Activated CD4-positive, alpha-beta T cell treated with anti-CD3 and anti-CD28 coated beads, Interleukin-2, amount 10 ng/mL, durations not matched to agents 7 days and 5 days (primary cell): ENCODE measurements around the gene RPL22. TPM values are rescaled to one million over a fixed set of nuclear protein-coding genes. Genes with fewer than 3 reads are reported as not detected.

Experiments
- CTCF ChIA-PET: fragments of 350-600 bp; sonication (Branson Sonifier 250); formaldehyde crosslinking; loops from one replicate; lab custom pipeline; 2021; ENCODE audit warnings: antibody characterized with exemption; lab: Charles Lee
- POLR2A ChIA-PET: fragments of 350-600 bp; sonication (Branson Sonifier 250); formaldehyde crosslinking; loops from one replicate; lab custom pipeline; 2021; ENCODE audit warnings: antibody characterized with exemption; lab: Charles Lee
- DNase-seq: peaks from one replicate; pipeline ENCODE4 v3.0.0-alpha.2; 2020
- H3K27ac Mint-ChIP-seq: one replicate; pipeline ENCODE4 v1.8.0; 2021; ENCODE audit warnings: mild to moderate bottlenecking, moderate library complexity, mixed read lengths
- H3K27me3 Mint-ChIP-seq: one replicate; pipeline ENCODE4 v1.8.0; 2021; ENCODE audit warnings: mixed read lengths
- H3K36me3 Mint-ChIP-seq: one replicate; pipeline ENCODE4 v1.8.0; 2021; ENCODE audit warnings: low read depth, mixed read lengths
- H3K4me1 Mint-ChIP-seq: one replicate; pipeline ENCODE4 v1.8.0; 2021; ENCODE audit warnings: mixed read lengths
- H3K4me3 Mint-ChIP-seq: one replicate; pipeline ENCODE4 v1.8.0; 2021; ENCODE audit warnings: mild to moderate bottlenecking, moderate library complexity, mixed read lengths
- H3K9me3 Mint-ChIP-seq: one replicate; pipeline ENCODE4 v1.8.0; 2021; ENCODE audit warnings: mixed read lengths
- total RNA-seq, 2 experiments: library from RNA; stranded (reverse); gene quantifications; one replicate each; pipeline ENCODE4 v1.2.3, GENCODE V29; 2021

Gene RPL22
- total RNA-seq, 2 experiments from 2014 or later, result 328 to 370 TPM

GRCh38 chr1:6185151-6185550 lies 14.2 kb downstream of the RPL22 start:
- H3K4me1 Mint-ChIP-seq, result peaks cover 23% of the 10 kb centered on the region
- H3K36me3 Mint-ChIP-seq, result peaks cover 35% of the 10 kb centered on the region
- DNase-seq, result no peak
- no peak overlapping the region for H3K4me3 Mint-ChIP-seq
- no peaks in the 10 kb centered on the region for H3K9me3 Mint-ChIP-seq
- peaks cover 16% of the 10 kb centered on the region for H3K27me3 Mint-ChIP-seq
- no peak overlapping the region for H3K27ac Mint-ChIP-seq
- ChIA-PET CTCF (interaction anchor here (1.5 kb wide), 1 partner anchor 9 kb away, joined by 3 read pairs; no protein-coding TSS in a partner anchor), POLR2A (no interaction called here)

- Mint-ChIP-seq H3K27me3 (peaks cover 16% of the 10 kb centered on the region), H3K36me3 (peaks cover 32% of the 10 kb centered on the region), H3K27ac (peak overlapping the region; percentile 25), H3K4me1 (peaks cover 20% of the 10 kb centered on the region), H3K9me3 (no peaks in the 10 kb centered on the region), H3K4me3 (no peak overlapping the region)
- ChIA-PET CTCF (interaction anchor here (1.5 kb wide), 2 partner anchors 10 to 14 kb away, joined by 3 to 4 read pairs; no protein-coding TSS in a partner anchor), POLR2A (interaction anchor here (0.8 kb wide), 1 partner anchor 59 kb away, joined by 3 read pairs; no protein-coding TSS in a partner anchor)
- no peak for DNase-seq
Observed at GRCh38 chr1:6184083-6184783, 15.2 kb downstream of the RPL22 start.

DNA sequence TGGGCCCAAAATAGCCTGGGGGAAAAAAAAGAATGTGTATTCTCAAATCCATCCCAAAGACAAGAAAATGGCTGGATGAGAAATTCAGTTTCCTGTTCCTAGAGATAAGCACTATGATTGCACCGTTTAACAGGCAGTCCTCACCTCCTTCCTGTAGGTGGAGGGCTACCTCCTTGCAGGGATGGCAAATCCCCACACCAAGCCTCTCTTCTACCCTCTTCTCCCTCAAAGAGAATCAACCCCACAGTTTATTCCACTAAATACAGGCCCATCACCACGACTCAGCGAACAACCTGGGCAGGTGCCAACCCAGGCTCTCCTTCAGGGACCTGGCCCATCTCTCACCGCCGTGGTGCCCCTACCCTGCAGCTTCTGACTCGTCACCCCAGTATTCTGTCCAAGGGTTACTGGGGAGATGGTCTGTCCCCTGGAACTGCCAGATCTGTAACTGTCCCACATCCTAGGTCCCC lies 15.8 kb downstream of the RPL22 start:
- Mint-ChIP-seq H3K4me3 (no peak overlapping the region), H3K9me3 (no peaks in the 10 kb centered on the region), H3K36me3 (peaks cover 28% of the 10 kb centered on the region), H3K4me1 (peaks cover 18% of the 10 kb centered on the region), H3K27ac (no peak overlapping the region), H3K27me3 (peaks cover 20% of the 10 kb centered on the region)
- DNase-seq, result no peak
- POLR2A ChIA-PET, result no interaction called here
- CTCF ChIA-PET, result interaction anchor here (1.5 kb wide), 1 partner anchor 15 kb away, joined by 4 read pairs; no protein-coding TSS in a partner anchor

DNA sequence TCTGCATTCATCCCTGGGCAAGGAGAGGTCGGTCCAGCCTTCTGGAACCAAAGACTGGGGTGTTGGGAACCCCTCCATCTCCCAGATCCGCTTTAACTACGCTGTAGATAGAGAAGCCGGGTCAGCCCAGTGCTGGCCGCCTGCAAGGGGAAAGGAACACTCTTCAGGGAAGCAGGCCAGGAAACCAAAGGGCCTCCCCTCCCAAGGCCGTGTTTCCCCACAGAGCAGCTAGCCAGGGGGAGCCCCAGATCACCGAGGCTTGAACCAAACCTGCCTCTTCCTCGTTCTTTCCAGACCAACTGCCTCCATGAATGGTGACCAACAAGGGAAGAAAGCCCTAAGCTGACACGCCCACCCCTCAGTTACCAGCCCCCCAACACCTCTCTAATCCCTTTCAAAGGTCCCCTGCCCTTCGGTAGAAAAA lies 18.0 kb downstream of the RPL22 start:
- Mint-ChIP-seq H3K9me3 (no peaks in the 10 kb centered on the region), H3K36me3 (peaks cover 17% of the 10 kb centered on the region), H3K27ac (no peak overlapping the region), H3K4me1 (peaks cover 12% of the 10 kb centered on the region), H3K27me3 (peaks cover 38% of the 10 kb centered on the region), H3K4me3 (no peak overlapping the region)
- DNase-seq, result no peak
- CTCF ChIA-PET, result no interaction called here
- POLR2A ChIA-PET, result no interaction called here

- ChIA-PET CTCF (no interaction called here), POLR2A (no interaction called here)
- H3K27me3 Mint-ChIP-seq, result peaks cover 38% of the 10 kb centered on the region
- H3K36me3 Mint-ChIP-seq, result peaks cover 13% of the 10 kb centered on the region
- H3K4me3 Mint-ChIP-seq, result peak overlapping the region; percentile 27
- H3K4me1 Mint-ChIP-seq, result peaks cover 8% of the 10 kb centered on the region
- no peaks in the 10 kb centered on the region for H3K9me3 Mint-ChIP-seq
- DNase-seq, result no peak
- H3K27ac Mint-ChIP-seq, result no peak overlapping the region
Observed at GRCh38 chr1:6180707-6181311, 18.6 kb downstream of the RPL22 start.

GRCh38 chr1:6180268-6180706 lies 19.1 kb downstream of the RPL22 start, which contains the start of gene CHD5:
Gene CHD5, minus strand, starts transcription at chr1:6180321. Its CDS starts 298 bp downstream, at chr1:6180023.
- no peak for DNase-seq
- no peak within 1 kb of the TSS for H3K27ac Mint-ChIP-seq
- peaks cover 38% of the 10 kb centered on the region for H3K27me3 Mint-ChIP-seq
- CTCF ChIA-PET, result no interaction called here
- POLR2A ChIA-PET, result no interaction called here
- H3K36me3 Mint-ChIP-seq, result peaks cover 12% of the 10 kb centered on the region
- no peaks in the 10 kb centered on the region for H3K9me3 Mint-ChIP-seq
- H3K4me3 Mint-ChIP-seq, result peak within 1 kb of the TSS; percentile 27
- peaks cover 6% of the 10 kb centered on the region for H3K4me1 Mint-ChIP-seq

GRCh38 chr1:6179564-6180175 lies 19.7 kb downstream of the RPL22 start:
- Mint-ChIP-seq H3K4me1 (peaks cover 6% of the 10 kb centered on the region), H3K27ac (no peak overlapping the region), H3K9me3 (no peaks in the 10 kb centered on the region), H3K4me3 (no peak overlapping the region), H3K36me3 (peaks cover 6% of the 10 kb centered on the region), H3K27me3 (peaks cover 38% of the 10 kb centered on the region)
- ChIA-PET POLR2A (no interaction called here), CTCF (no interaction called here)
- DNase-seq, result no peak

DNA sequence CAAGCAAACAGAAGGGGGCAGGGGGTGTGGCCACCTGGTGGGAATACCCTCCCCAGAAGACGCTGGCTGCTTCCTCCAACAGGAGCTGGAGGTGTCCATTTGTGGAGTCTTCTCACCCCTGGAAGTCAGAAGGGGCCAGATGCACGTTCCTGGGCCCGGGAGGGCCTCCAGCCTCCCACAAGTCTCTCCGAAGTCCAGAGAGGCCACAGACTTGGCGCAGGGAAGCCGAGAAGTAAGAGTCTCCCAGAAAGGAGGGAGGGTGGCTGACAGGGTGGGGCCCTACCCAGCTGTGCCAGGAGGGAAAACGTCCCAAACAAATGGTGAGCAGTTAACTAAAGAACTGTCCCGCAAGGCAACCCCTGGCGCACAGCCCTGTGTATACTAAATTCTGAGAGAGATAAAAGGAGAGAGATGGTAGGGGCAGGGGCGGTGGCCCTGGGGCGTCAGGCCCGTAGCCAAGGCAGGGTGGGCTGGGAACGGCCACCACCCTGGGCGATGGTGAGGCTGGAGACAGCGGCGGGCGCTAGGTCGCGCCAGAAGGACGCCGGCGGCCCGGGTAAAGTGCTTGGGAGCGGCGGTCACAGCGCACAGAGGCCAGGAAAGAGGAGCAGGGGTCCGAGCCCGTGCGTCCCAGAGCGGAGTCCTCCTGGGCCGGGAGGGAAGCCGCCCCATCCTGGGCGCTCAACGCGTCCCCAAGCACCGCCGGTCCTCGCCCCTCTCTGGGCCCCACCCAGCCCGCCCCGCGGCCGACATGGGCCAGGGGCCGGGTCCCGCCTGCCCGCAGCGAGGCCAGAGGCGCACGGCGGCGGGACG lies 20.4 kb downstream of the RPL22 start:
- no peaks in the 10 kb centered on the region for H3K9me3 Mint-ChIP-seq
- no peak for DNase-seq

GRCh38 chr1:6177681-6178380 lies 21.6 kb downstream of the RPL22 start:
- no peaks in the 10 kb centered on the region for H3K9me3 Mint-ChIP-seq
- H3K27ac Mint-ChIP-seq, result no peak overlapping the region
- H3K4me1 Mint-ChIP-seq, result peaks cover 6% of the 10 kb centered on the region
- no peak overlapping the region for H3K4me3 Mint-ChIP-seq
- H3K36me3 Mint-ChIP-seq, result no peaks in the 10 kb centered on the region
- ChIA-PET POLR2A (no interaction called here), CTCF (no interaction called here)
- peaks cover 36% of the 10 kb centered on the region for H3K27me3 Mint-ChIP-seq
- no peak for DNase-seq

More for the DNA sequence above, 20.4 kb downstream of the RPL22 start:
- Mint-ChIP-seq H3K27me3 (peaks cover 38% of the 10 kb centered on the region), H3K27ac (no peak overlapping the region), H3K4me3 (no peak overlapping the region), H3K36me3 (no peaks in the 10 kb centered on the region), H3K4me1 (peaks cover 6% of the 10 kb centered on the region)
- CTCF ChIA-PET, result no interaction called here
- POLR2A ChIA-PET, result no interaction called here

DNA sequence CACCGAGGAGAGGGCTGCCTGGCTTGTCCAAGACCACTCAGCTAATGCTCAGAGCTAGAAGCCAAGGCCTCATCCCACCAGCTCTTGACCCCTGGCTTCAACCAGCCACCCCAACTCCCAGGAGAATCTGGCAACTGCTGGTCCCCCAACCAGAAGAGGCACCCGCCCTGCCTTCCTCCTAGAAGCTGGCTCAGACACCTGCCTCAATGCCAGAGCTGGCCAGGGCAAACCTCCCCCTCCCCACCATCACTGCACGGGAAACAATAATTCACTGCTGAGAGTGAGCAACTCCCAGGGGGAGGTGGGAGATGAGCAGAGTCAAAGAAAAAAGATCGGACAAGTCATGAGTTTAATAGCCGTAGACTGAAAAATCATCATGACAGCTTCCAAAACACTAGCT lies 22.6 kb downstream of the RPL22 start:
- Mint-ChIP-seq H3K4me3 (no peak overlapping the region), H3K27me3 (peaks cover 35% of the 10 kb centered on the region), H3K27ac (no peak overlapping the region), H3K9me3 (no peaks in the 10 kb centered on the region), H3K4me1 (peaks cover 5% of the 10 kb centered on the region), H3K36me3 (no peaks in the 10 kb centered on the region)
- CTCF ChIA-PET, result interaction anchor here (0.6 to 0.9 kb wide), 2 partner anchors 69 to 1646 kb away, joined by 3 to 5 read pairs; no protein-coding TSS in a partner anchor
- no peak for DNase-seq
- POLR2A ChIA-PET, result no interaction called here

GRCh38 chr1:6175411-6175828 lies 24.0 kb downstream of the RPL22 start:
- ChIA-PET POLR2A (no interaction called here), CTCF (no interaction called here)
- H3K4me3 Mint-ChIP-seq, result no peak overlapping the region
- peaks cover 22% of the 10 kb centered on the region for H3K27me3 Mint-ChIP-seq
- no peak overlapping the region for H3K27ac Mint-ChIP-seq
- no peaks in the 10 kb centered on the region for H3K9me3 Mint-ChIP-seq
- no peak for DNase-seq
- no peaks in the 10 kb centered on the region for H3K36me3 Mint-ChIP-seq
- H3K4me1 Mint-ChIP-seq, result peaks cover 2% of the 10 kb centered on the region
